HepG2 (cell line): ENCODE measurements around the gene VCL. TPM values are rescaled to one million over a fixed set of nuclear protein-coding genes. Genes with fewer than 3 reads are reported as not detected.

Experiments used
- ATAC-seq: fragments of 200-7000 bp; cut with Tn5 transposase; 3 replicates; pipeline ENCODE4 v1.9.1; 2020; ENCODE audit warnings: mild to moderate bottlenecking, moderate library complexity
- BruUV-seq: library from RNA; stranded (reverse); fragments of 400-500 nt; replicated peaks from 2 replicates; lab custom pipeline; 2021; lab: Mats Ljungman, UMichigan
- CTCF ChIA-PET: fragments of 300-600 bp; formaldehyde crosslinking; extraction: SDS; loops from one replicate; lab custom pipeline; 2021; ENCODE audit warnings: low total read pairs, inconsistent platforms, low intra/inter-chr PET ratio; lab: Yijun Ruan, JAX
- POLR2A ChIA-PET: fragments of 350-600 bp; sonication (Branson Sonifier 250); formaldehyde crosslinking; loops from one replicate; lab custom pipeline; 2020; ENCODE audit warnings: antibody characterized with exemption, inconsistent platforms; lab: Yijun Ruan, JAX
- DNase-seq: peaks from one replicate; pipeline ENCODE4 v3.0.0-alpha.2; 2015; ENCODE audit warnings: low spot score
- FAIRE-seq: peaks from 3 replicates; lab custom pipeline; 2011; peaks lifted over from hg19 to GRCh38; lab: Jason Lieb, UNC
- H2AFZ ChIP-seq: one replicate; pipeline ENCODE4 v1.6.1; 2011; ENCODE audit warnings: low read length, inconsistent platforms
- H3K27ac ChIP-seq: fragments of 300-600 bp; 3 replicates; pipeline ENCODE4 v1.8.0; 2011; ENCODE audit warnings: mixed run types, mild to moderate bottlenecking, mixed read lengths, low read length, inconsistent platforms; ENCODE audit not compliant: insufficient read depth; ENCODE audit errors: extremely low read length
- H3K27me3 ChIP-seq, 2 experiments: fragments of 200-600 bp in 1 of 2; 2 replicates in 1 of 2; 3 replicates in 1 of 2; pipeline versions ENCODE4 v1.6.0 to v1.8.0; 2011; ENCODE audit warnings: low read length in 2 of 2, mild to moderate bottlenecking in 2 of 2, moderate library complexity in 2 of 2, inconsistent platforms in 1 of 2; ENCODE audit not compliant: insufficient read depth in 2 of 2, control insufficient read depth in 1 of 2
- H3K36me3 ChIP-seq, 2 experiments: fragments of 200-600 bp in 1 of 2; replicated peaks in 1 of 2; 2 replicates in 1 of 2; 3 replicates in 1 of 2; pipeline versions ENCODE4 v1.5.1 to v1.8.0; 2011; ENCODE audit warnings: low read length in 2 of 2, inconsistent platforms in 1 of 2; ENCODE audit not compliant: insufficient read depth in 2 of 2, control insufficient read depth in 1 of 2
- H3K4me1 ChIP-seq: 2 replicates; pipeline ENCODE4 v1.5.1; 2012; ENCODE audit warnings: low read length, inconsistent platforms; ENCODE audit not compliant: insufficient read depth
- H3K4me2 ChIP-seq: 2 replicates; pipeline ENCODE4 v1.6.0; 2011; ENCODE audit warnings: low read depth, low read length, inconsistent platforms
- H3K4me3 ChIP-seq, 3 experiments: fragments of 200-600 bp in 1 of 3; sonication (generic), shearing (Covaris generic) in 1 of 3; replicated peaks in 1 of 3; 2 replicates each; pipeline ENCODE4 v1.5.1; 2011 to 2016; ENCODE audit warnings: low read length in 3 of 3, inconsistent platforms in 2 of 3, low read depth in 2 of 3, mild to moderate bottlenecking in 2 of 3, control low read depth in 1 of 3, mixed read lengths in 1 of 3; ENCODE audit not compliant: insufficient read depth in 1 of 3
- H3K79me2 ChIP-seq: one replicate; pipeline ENCODE4 v1.6.1; 2011; ENCODE audit warnings: low read length, inconsistent platforms; ENCODE audit not compliant: insufficient read depth
- H3K9ac ChIP-seq: 2 replicates; pipeline ENCODE4 v1.6.0; 2011; ENCODE audit warnings: mild to moderate bottlenecking, low read depth, low read length, inconsistent platforms; ENCODE audit not compliant: insufficient read depth
- H3K9me3 ChIP-seq: 2 replicates; pipeline ENCODE4 v1.5.1; 2012; ENCODE audit warnings: mild to moderate bottlenecking, low read length
- H4K20me1 ChIP-seq: 2 replicates; pipeline ENCODE4 v1.6.0; 2011; ENCODE audit warnings: inconsistent platforms, mild to moderate bottlenecking, low read length, moderate library complexity; ENCODE audit not compliant: insufficient read depth
- FLYWCH1 ChIP-seq: sonication (generic); formaldehyde crosslinking; IDR thresholded peaks from 2 replicates; pipeline ENCODE4 v1.8.1; 2023; ENCODE audit warnings: mild to moderate bottlenecking, missing genetic modification reagents
- FOXK1 ChIP-seq: sonication (generic); formaldehyde crosslinking; IDR thresholded peaks from 2 replicates; pipeline ENCODE4 v1.4.0; 2020; ENCODE audit warnings: low read depth, missing genetic modification reagents, borderline replicate concordance
- GABPA ChIP-seq, 2 experiments: IDR thresholded peaks; 2 replicates each; pipeline ENCODE4 v1.6.1; 2011 to 2016; ENCODE audit warnings: low read depth in 2 of 2, low read length in 1 of 2, missing biosample characterization in 1 of 2, missing genetic modification characterization in 1 of 2
- NR3C1 ChIP-seq: sonication (generic); formaldehyde crosslinking; IDR thresholded peaks from 2 replicates; pipeline ENCODE4 v1.4.0; 2020; ENCODE audit warnings: missing genetic modification reagents
- SRY ChIP-seq: sonication (generic); formaldehyde crosslinking; IDR thresholded peaks from 2 replicates; pipeline ENCODE4 v1.8.0; 2022; ENCODE audit warnings: mild to moderate bottlenecking, missing genetic modification reagents
- ZFP36L2 ChIP-seq: sonication (generic); formaldehyde crosslinking; IDR thresholded peaks from 2 replicates; pipeline ENCODE4 v1.4.0; 2020; ENCODE audit warnings: missing genetic modification reagents
- ZFY ChIP-seq: sonication (generic); formaldehyde crosslinking; IDR thresholded peaks from 2 replicates; pipeline ENCODE4 v1.4.0; 2020; ENCODE audit warnings: missing genetic modification reagents
- ZNF101 ChIP-seq: sonication (generic); formaldehyde crosslinking; IDR thresholded peaks from 2 replicates; pipeline ENCODE4 v1.4.0; 2020; ENCODE audit warnings: mild to moderate bottlenecking, low read depth, missing genetic modification reagents, borderline replicate concordance
- ZNF337 ChIP-seq: sonication (generic); formaldehyde crosslinking; IDR thresholded peaks from 2 replicates; pipeline ENCODE4 v1.5.1; 2020; ENCODE audit warnings: missing genetic modification reagents, low read depth, mild to moderate bottlenecking, borderline replicate concordance
- ZNF549 ChIP-seq: sonication (generic); formaldehyde crosslinking; IDR thresholded peaks from 2 replicates; pipeline ENCODE4 v1.5.0; 2020; ENCODE audit warnings: missing genetic modification reagents
- WGBS: methylation state at CpG from one replicate; pipeline ENCODE4 v1.1.6; 2017; ENCODE audit warnings: low lambda C conversion rate; 5-methylcytosine and 5-hydroxymethylcytosine counted together
- in situ Hi-C: cut with HindIII; loops from 2 replicates; pipeline ENCODE4 v1.10.0; 2017; ENCODE audit warnings: low pct_unique_long_range_greater_than_20kb; ENCODE audit not compliant: extremely low pct_ligation_motif_present
- intact Hi-C: fragments of 100-400 bp; cut with micrococcal nuclease; formaldehyde crosslinking; loops from one replicate; pipeline ENCODE4 v1.10.0; 2022; ENCODE audit not compliant: unreplicated experiment
- polyA plus RNA-seq, 8 experiments: library from polyadenylated mRNA; depleted of rRNA in 3 of 8; stranded (reverse) in 7 of 8; unstranded in 1 of 8; fragments of >200 nt; fragmentation: Illumina TruSeq in 4 of 8; extraction: Trizol in 4 of 8; gene quantifications; 2 replicates each; pipeline versions ENCODE4 v1.2.1 to v1.2.3, GENCODE V29; 2011 to 2016; ENCODE audit warnings: low read depth in 4 of 8, missing spikeins in 1 of 8, mixed read lengths in 1 of 8; ENCODE audit not compliant: insufficient read depth in 1 of 8
- total RNA-seq, 5 experiments: library from RNA; depleted of rRNA; stranded (reverse); fragments of >200 nt; fragmentation: Illumina TruSeq; extraction: Trizol; gene quantifications; 2 replicates each; pipeline ENCODE4 v1.2.3, GENCODE V29; 2016; ENCODE audit warnings: low read depth in 1 of 5
- TF ChIP-seq, protein P1 (sequence below): sonication (generic); formaldehyde crosslinking; IDR thresholded peaks from 2 replicates; pipeline ENCODE4 v1.5.1; 2020; ENCODE audit warnings: missing genetic modification reagents, mild to moderate bottlenecking, borderline replicate concordance
- TF ChIP-seq, protein P2 (sequence below): sonication (generic); formaldehyde crosslinking; IDR thresholded peaks from 2 replicates; pipeline ENCODE4 v1.4.0; 2020; ENCODE audit warnings: missing genetic modification reagents
- TF ChIP-seq, protein P3 (sequence below): sonication (generic); formaldehyde crosslinking; IDR thresholded peaks from 2 replicates; pipeline ENCODE4 v1.5.1; 2020; ENCODE audit warnings: missing genetic modification reagents, mild to moderate bottlenecking, borderline replicate concordance
- TF ChIP-seq, protein P4 (sequence below): sonication (generic); formaldehyde crosslinking; conservative IDR thresholded peaks from 2 replicates; pipeline ENCODE4 v1.4.0; 2020; ENCODE audit warnings: mild to moderate bottlenecking, missing genetic modification reagents, moderate library complexity
- TF ChIP-seq, protein P5 (sequence below): IDR thresholded peaks from 2 replicates; pipeline ENCODE4 v1.6.1; 2016

VCL gene
- total and polyA plus RNA-seq, 2 of the 13 experiments (the other 11 are each of a cell fraction or from before 2014, with no cell fraction given) = 17.3 to 26.9 TPM

DNA sequence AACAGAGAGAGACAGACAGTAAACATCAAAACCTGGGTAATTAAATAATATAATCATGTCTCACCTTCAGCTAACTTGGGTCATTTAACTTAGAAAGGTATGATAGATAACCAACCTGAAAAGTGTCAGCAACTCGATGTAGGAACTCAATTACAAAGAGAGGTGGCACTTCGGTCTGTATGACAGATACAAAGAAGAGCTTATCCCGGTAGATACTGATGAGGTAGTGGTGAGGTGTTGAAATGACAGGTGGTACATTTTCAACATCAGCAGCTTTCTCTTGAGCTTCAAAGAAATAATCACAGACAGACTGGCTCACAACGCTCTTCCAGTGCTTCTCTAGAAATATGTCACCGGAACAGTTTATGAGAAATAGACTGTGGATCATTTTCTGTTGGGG is 140.1 kb downstream of the VCL start:
- peaks cover 10 to 42% of the 10 kb centered on the region in 2 experiments for H3K36me3 ChIP-seq
- intact Hi-C loops = no loop called here
- BruUV-seq = no TSS peak
- no peak overlapping the region for H3K4me3 ChIP-seq
- no peaks in the 10 kb centered on the region for H4K20me1 ChIP-seq
- POLR2A ChIA-PET = no interaction called here
- no peak overlapping the region for H3K27ac ChIP-seq
- H3K9me3 ChIP-seq = no peaks in the 10 kb centered on the region
- no peak overlapping the region for H3K4me2 ChIP-seq
- ATAC-seq (no peak), FAIRE-seq (no peak), DNase-seq (no peak)
- CTCF ChIA-PET = no interaction called here
- in situ Hi-C loops = no loop called here
- H3K79me2 ChIP-seq = peaks cover 9% of the 10 kb centered on the region
- 95% methylated on average over 5 of the region's 5 CpGs for WGBS
- H3K27me3 ChIP-seq = no peaks in the 10 kb centered on the region
- no peak overlapping the region for H2AFZ ChIP-seq
- peaks cover 3% of the 10 kb centered on the region; the same call in 1 of the 2 replicates for H3K4me1 ChIP-seq
- no peak overlapping the region for H3K9ac ChIP-seq
- TF ChIP-seq ZFP36L2 (CRISPR knock-in tag) (no peak), ZNF337 (CRISPR knock-in tag) (no peak), FOXK1 (CRISPR knock-in tag) (no peak), FLYWCH1 (no peak), NR3C1 (CRISPR knock-in tag) (no peak), ZFY (CRISPR knock-in tag) (no peak), ZNF101 (CRISPR knock-in tag) (no peak), SRY (CRISPR knock-in tag) (no peak), ZNF549 (CRISPR knock-in tag) (no peak), GABPA (IDR thresholded peaks at IDR 0.05; ENCODE audit: low read depth, low read length) (no peak), GABPA (CRISPR knock-in tag; IDR thresholded peaks at IDR 0.05; ENCODE audit: low read depth) (no peak)
- TF ChIP-seq, protein P1, sequence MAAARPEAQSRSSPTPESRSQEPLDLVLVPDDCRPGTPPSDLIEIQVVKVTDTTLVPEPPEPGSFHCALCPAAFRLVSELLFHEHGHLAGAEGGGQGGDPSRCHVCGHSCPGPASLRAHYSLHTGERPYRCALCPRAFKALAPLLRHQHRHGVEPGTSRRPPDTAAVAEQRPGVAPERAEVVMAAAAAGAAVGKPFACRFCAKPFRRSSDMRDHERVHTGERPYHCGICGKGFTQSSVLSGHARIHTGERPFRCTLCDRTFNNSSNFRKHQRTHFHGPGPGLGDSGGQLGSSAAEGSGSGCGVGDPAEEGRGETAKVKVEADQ (CRISPR knock-in tag) = no peak
- TF ChIP-seq, protein P2, sequence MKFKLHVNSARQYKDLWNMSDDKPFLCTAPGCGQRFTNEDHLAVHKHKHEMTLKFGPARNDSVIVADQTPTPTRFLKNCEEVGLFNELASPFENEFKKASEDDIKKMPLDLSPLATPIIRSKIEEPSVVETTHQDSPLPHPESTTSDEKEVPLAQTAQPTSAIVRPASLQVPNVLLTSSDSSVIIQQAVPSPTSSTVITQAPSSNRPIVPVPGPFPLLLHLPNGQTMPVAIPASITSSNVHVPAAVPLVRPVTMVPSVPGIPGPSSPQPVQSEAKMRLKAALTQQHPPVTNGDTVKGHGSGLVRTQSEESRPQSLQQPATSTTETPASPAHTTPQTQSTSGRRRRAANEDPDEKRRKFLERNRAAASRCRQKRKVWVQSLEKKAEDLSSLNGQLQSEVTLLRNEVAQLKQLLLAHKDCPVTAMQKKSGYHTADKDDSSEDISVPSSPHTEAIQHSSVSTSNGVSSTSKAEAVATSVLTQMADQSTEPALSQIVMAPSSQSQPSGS (CRISPR knock-in tag) = no peak
- TF ChIP-seq, protein P3, sequence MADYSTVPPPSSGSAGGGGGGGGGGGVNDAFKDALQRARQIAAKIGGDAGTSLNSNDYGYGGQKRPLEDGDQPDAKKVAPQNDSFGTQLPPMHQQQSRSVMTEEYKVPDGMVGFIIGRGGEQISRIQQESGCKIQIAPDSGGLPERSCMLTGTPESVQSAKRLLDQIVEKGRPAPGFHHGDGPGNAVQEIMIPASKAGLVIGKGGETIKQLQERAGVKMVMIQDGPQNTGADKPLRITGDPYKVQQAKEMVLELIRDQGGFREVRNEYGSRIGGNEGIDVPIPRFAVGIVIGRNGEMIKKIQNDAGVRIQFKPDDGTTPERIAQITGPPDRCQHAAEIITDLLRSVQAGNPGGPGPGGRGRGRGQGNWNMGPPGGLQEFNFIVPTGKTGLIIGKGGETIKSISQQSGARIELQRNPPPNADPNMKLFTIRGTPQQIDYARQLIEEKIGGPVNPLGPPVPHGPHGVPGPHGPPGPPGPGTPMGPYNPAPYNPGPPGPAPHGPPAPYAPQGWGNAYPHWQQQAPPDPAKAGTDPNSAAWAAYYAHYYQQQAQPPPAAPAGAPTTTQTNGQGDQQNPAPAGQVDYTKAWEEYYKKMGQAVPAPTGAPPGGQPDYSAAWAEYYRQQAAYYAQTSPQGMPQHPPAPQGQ = no peak
- TF ChIP-seq, protein P4, sequence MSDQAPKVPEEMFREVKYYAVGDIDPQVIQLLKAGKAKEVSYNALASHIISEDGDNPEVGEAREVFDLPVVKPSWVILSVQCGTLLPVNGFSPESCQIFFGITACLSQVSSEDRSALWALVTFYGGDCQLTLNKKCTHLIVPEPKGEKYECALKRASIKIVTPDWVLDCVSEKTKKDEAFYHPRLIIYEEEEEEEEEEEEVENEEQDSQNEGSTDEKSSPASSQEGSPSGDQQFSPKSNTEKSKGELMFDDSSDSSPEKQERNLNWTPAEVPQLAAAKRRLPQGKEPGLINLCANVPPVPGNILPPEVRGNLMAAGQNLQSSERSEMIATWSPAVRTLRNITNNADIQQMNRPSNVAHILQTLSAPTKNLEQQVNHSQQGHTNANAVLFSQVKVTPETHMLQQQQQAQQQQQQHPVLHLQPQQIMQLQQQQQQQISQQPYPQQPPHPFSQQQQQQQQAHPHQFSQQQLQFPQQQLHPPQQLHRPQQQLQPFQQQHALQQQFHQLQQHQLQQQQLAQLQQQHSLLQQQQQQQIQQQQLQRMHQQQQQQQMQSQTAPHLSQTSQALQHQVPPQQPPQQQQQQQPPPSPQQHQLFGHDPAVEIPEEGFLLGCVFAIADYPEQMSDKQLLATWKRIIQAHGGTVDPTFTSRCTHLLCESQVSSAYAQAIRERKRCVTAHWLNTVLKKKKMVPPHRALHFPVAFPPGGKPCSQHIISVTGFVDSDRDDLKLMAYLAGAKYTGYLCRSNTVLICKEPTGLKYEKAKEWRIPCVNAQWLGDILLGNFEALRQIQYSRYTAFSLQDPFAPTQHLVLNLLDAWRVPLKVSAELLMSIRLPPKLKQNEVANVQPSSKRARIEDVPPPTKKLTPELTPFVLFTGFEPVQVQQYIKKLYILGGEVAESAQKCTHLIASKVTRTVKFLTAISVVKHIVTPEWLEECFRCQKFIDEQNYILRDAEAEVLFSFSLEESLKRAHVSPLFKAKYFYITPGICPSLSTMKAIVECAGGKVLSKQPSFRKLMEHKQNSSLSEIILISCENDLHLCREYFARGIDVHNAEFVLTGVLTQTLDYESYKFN (CRISPR knock-in tag) = no peak
- TF ChIP-seq, protein P5, sequence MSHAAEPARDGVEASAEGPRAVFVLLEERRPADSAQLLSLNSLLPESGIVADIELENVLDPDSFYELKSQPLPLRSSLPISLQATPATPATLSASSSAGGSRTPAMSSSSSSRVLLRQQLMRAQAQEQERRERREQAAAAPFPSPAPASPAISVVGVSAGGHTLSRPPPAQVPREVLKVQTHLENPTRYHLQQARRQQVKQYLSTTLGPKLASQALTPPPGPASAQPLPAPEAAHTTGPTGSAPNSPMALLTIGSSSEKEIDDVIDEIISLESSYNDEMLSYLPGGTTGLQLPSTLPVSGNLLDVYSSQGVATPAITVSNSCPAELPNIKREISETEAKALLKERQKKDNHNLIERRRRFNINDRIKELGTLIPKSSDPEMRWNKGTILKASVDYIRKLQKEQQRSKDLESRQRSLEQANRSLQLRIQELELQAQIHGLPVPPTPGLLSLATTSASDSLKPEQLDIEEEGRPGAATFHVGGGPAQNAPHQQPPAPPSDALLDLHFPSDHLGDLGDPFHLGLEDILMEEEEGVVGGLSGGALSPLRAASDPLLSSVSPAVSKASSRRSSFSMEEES (CRISPR knock-in tag) = no peak
